GM12891 (cell line): Measurements from ENCODE around the gene RNF25.

Source experiments
- PAX5 ChIP-seq: IDR thresholded peaks from 2 replicates; pipeline ENCODE4 v1.6.1; 2011; ENCODE audit warnings: low read length, moderate library complexity, mild to moderate bottlenecking; ENCODE audit not compliant: insufficient read depth, severe bottlenecking
- POLR2A ChIP-seq: IDR thresholded peaks from 2 replicates; pipeline ENCODE4 v1.6.1; 2011; ENCODE audit warnings: low read depth, low read length, control low read depth
- POLR2AphosphoS5 ChIP-seq: IDR thresholded peaks from 2 replicates; pipeline ENCODE4 v1.6.1; 2011; ENCODE audit warnings: low read depth, low read length, control low read depth
- SPI1 ChIP-seq: IDR thresholded peaks from 2 replicates; pipeline ENCODE4 v1.6.1; 2011; ENCODE audit warnings: low read depth, low read length, control low read depth
- TAF1 ChIP-seq: IDR thresholded peaks from 2 replicates; pipeline ENCODE4 v1.6.1; 2011; ENCODE audit warnings: low read depth, low read length, control low read depth

GRCh38 chr2:218720048-218721041, 48.5 kb upstream of the RNF25 start:
- no peak for TF ChIP-seq POLR2A
- TF ChIP-seq POLR2AphosphoS5, result no peak
- TF ChIP-seq TAF1, result no peak
- no peak for TF ChIP-seq SPI1
- TF ChIP-seq PAX5, result no peak
